Measurements from ENCODE around the gene MCC.

Gene MCC

DNA sequence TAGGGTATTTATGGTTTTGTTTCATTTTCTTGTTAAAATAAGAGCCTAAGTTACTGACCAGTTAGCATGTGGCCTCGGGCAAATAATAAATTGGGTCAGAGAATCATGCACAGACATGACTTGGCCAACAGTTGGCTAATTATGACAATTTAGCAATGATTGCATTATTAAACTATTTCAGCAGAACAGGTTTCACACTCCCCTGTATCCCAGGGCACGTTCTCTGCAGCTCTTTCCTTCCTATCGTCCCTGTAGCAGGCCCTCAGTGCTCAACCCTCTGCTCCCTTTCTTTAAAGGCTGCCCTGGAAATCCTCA lies 221.4 kb downstream of the MCC start:
- no peak for FAIRE-seq

DNA sequence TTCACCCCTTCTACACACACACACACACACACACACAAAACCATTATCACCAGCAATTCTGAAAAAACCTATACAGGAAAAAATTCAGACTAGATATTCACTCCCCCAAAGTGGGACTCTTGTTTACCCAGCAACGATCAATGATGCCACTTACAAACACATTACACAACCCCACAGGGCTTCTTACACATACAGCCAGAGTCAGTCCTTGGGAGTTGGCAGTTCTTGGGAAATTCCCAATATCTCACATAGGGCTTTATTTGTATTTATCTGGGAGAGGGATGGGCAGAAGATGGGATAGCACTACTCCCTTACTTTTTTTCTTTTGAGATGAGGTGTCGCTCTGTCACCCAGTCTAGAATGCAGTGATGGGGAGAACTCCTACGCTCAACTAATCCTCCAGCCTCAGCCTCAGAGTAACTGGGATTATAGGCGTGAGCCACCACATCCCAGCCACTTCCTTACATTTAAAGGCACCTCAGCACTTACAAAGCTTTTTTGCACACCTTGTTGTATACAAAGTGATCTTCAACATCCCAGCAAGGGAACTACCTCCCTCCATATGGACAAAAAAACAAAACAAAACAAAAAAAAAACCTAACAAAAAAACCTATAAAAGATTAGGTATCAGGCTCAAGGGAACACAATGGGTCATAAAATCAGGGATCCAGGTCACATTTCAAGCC lies 221.9 kb downstream of the MCC start:
- FAIRE-seq: no peak

DNA sequence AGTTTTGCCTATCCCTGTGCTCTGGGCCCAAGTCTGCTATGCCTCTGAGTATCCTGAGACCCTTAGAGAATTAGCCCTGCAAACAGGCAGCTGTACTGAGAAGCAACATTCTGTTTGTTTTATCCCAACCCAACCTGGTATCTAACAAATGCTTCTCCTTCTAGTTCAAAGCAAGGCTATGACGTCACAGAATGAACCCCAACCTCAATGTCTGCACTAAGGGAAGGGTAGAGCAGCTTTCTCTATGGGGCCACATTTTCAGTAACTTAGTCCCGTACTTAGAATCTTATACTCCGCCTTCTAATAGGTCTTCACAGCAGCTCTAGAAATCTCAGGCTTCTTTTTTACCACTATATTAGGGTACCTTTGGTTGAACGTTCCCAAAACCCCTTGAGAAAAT lies 223.1 kb downstream of the MCC start:
- no peak for FAIRE-seq

DNA sequence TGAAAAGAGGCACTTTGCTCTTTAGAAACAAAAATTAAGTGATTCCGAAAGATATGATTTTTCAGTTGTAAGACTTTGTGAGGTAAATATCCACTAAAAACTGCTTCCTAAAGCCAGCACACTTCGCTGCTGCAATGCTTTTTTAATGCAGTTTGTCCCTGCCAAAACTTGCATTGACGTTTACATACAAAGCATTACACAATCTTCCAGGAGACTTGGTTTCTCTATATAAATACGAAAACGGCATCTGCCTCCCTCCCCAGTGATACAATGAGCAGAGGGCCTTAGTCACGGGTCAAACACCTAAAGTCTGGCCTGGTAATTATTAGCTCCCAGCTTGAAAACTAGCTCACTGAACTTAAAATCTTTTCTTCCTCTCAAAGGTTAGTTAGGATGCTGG lies 224.2 kb downstream of the MCC start:
- no peak for FAIRE-seq

DNA sequence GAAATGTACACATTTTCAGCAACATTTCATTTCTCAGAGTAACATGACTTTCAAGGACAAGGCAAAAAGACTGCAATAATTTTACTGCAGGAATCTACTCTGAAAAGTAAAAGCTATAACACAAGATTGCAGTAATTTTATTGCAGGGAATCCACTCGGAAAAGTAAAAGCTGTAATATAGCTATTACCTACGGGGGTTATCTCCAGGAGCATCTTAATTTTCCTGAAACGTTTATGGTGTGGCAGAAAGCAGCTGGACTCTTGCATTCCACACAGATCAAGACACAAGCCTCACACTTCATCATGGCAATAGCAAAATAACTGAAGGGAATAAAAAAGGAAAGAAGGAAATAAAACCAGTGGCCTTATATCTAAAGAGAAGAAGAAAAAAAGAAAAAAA lies 224.7 kb downstream of the MCC start:
- no peak for FAIRE-seq

DNA sequence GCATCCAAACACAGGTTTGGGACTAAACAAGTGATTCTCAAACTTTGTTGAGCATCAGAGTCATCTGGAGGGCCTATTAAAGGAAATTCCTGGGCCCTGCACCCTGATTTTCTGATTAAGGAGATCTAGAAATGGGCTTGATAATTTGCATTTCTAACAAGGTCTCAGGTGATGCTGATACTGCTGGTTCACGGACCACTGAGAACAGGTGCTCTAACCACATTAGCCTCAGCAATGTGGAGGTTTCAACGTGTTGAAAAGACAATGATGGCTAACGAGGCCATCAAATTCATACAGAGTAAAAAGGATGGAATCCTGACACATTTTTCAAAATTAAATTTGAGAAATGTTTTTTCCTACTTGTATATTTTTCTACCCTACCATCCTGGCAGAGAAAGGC lies 225.6 kb downstream of the MCC start:
- FAIRE-seq: no peak

DNA sequence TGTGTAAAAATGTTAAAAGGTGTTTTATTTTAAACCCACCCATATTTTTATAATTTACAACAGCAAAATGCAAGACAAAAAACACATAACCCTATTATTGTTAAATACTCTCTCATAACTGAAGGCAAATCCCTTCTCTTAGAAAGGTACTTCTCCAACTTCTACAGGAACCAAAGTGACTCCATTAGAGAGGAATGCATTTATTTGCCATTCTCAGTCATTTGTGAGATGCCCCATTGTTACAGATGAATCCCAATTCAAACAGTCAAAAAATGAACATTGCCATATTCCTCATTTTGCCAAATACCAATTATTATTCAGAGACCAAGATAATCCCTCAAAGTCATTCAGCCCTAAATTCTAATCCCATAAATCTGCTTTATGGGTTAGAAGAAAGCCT lies 229.2 kb downstream of the MCC start:
- no peak for FAIRE-seq

DNA sequence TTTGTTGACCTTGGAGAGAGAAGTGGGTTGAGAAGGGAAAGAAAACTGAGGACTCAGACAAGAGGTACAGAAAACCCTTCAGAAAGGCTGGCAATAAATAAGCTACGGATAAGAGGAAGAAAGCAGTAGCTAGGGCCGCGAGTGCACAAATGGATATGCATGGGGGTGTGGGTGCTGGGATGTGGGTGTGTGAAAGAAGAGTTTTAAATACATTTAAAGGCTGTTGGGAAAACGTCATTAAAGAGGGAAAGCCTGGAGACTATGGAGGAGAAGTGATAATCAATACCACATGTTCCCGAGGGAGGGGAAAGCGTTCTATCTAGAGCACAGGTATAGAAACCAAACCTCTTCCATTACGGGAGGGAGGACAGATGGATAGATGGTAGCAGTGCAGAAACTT lies 230.7 kb downstream of the MCC start:
- FAIRE-seq: no peak

DNA sequence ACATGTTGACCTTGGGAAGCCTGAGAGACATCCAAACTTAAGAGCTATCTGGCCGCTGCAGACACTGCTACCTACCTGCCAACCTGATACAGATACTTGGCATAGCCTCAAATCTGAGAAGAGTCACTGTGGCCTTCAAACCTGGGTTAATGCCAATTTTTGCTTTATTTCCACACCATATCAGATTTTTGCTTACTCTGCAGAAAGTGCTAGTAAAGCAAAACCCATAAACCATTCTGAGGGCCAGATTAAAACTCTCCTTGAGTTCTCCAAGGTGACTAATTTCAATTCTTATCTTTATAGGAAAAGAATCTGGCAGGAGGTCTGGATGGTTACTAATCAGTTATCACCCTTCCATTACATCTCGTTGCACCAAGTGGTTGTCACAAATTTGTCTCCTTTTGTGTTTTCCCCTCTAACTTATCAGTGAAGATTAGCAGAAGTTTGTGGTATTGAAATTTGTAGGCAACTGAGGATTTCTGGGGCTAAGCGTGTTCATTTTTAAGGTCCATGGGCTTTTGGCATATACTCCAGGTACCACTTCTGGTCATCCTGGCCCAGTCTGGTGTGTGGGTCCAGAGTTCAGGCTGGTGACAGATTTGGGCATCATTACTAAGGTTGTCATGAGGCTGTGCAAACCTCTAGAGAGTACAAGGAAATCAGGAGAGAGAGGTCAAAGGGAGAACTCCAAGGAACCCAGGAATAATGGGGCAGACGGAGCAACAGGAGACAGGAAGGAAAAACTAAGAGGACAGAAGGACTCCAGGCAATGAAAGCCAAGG lies 231.4 kb downstream of the MCC start:
- FAIRE-seq: no peak

DNA sequence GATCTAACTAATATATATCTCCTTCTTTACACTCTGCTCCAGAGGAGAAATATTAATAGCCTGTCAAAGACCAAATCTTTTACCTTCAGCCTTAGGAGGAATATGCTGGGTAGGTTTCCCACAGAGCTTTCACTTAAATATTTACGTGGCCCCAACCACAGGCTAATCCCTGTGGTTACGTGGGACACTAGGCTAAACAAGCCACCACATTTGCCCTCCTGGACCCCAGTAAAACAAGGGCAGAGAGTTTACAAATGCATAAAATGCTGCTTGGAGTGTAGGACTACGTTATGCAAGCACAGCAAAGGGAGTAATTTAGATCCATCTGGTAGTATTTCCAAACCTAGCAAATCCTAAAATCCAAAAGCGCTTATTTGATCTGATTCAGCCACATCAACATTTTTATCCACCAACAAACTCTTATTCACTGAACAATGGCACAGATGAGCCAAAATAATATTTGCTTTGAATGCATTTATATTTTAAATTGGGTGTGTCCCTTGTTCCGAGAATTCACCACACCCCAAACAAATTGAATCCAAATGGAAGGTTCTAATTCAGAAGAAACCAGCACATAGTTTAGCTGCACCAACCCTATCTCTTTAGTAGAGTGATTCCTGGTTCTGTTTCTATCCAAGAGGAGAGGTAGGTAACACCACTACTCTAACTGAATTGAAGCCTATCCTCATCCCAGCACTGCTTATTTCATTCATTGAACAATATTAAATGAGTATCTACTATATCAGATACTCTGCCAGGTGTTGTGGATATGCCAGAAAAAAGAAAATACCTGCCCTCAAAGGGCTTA lies 232.5 kb downstream of the MCC start:
- no peak for FAIRE-seq

DNA sequence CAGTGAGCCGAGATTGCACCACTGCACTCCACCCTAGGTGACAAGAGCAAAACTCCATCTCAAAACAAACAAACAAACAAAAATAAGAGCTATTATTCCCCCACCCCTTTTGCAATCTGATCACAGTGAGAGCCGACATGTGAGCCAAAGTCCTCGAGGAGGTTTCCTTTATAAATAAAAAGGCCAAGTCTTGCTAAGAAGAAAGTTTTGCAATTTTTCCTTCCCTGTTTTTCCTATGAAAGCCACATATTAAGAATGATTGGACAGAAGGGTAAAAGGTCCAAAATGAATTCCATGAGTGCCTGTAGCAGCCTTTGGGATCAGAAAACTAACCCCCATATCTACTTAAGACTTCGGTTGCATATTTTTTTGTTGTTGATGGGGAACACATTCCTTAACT lies 233.1 kb downstream of the MCC start:
- no peak for FAIRE-seq

DNA sequence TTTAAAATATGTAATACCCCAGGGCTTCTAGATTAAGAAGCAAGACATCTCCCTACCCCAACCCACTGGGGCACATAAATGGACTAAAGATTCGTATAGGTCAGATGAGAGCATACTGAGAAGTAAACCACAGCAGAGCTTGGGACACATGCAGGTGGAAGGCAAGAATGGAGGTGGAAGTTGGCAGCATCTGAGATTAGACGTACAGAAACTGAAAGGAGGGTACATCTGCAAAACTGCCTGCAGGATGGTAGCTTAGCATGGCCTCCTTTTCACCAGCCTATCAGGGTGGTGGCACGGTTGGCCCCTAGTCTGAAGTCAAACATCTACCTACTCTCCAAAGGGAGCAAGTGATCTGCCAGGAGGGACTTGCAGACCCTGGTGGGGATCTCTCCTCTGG lies 235.2 kb downstream of the MCC start:
- FAIRE-seq: no peak

DNA sequence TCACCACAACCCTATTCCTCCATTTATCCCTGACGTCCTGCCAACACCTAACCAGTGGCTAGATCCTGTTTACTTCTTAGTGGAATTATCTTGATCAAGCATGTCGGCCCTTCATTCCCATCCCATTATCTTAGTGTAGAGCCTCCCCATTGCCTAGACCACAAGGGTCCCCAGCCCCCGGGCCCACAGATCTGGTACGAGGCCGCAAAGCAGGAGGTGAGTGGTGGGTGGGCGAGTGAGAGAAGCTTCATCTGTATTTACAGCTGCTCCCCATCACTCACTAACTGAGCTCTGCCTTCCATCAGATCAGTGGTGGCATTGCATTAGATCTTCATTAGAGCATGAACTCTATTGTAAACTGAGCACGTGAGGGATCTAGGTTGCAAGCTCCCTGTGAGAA lies 236.2 kb downstream of the MCC start:
- FAIRE-seq: no peak

DNA sequence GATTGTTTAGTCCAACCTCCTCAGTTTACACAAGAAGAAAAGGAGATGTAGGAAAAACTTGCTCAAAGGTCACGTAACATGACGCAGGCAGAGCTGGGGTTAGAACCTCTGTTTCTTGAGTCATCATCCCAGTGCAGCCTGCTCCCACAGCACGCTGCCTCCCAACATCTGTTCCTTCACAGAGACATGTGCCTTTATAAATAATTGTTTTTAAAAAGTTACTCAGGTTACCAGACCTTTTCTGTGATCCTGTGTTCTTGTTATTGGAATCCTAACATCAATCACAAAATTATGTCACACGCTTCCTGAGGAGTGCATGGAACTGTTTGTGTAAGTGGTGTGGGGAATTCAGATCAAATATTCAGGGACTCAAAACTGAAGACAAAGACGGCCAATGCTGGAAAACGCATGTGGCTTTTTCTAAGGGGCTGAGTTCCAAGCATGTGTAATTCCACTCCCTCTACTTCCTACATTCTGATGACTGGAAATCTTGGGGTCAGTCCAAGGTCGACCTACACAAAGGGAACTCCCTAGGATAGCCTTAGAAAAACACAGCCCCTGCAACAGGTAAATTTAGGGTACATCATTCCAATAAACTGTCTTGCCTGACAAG lies 237.8 kb downstream of the MCC start:
- no peak for FAIRE-seq

DNA sequence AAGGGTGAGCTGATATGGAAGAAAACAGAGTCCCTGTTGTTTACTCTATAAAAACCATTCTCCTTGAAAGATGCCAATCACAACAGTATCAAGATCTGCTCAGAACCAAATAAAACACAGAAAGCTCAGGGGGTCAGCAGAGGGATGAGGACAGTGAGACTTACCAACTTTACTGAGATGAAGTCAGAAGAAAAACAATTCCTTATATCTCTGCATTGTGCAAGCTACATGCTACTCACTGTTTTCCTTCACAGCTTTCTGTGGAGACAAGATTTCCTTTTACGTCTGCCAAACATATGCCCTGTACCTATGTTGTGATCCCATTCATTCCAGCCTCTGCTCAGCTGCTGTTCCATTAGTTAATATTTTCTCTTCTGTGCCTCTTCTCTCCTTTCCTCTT lies 239.0 kb downstream of the MCC start:
- no peak for FAIRE-seq

DNA sequence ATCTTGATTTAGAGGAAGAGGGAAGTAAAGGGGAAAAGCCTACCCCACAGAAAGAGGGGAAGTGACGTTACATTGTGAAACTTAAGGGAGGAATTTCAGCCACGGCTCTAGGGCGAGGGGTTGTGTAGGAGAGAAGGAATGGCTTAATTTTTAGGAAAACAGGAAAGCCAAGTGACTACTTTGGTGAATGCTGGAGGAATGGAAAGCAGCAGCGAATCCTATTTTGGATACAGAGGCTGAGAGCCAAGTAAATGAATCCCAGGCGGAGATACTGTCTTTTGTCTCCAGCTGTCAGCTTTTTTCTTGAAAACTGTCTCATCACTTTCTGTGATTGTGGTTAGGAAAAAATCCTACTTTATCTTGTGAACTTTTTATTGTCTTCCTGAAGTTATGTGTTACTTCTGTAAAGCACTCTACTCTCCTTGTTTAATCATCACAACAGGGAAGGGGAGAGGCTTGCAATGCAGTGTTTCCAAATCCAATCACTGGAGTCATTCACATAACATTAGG lies 241.8 kb downstream of the MCC start:
- no peak for FAIRE-seq

DNA sequence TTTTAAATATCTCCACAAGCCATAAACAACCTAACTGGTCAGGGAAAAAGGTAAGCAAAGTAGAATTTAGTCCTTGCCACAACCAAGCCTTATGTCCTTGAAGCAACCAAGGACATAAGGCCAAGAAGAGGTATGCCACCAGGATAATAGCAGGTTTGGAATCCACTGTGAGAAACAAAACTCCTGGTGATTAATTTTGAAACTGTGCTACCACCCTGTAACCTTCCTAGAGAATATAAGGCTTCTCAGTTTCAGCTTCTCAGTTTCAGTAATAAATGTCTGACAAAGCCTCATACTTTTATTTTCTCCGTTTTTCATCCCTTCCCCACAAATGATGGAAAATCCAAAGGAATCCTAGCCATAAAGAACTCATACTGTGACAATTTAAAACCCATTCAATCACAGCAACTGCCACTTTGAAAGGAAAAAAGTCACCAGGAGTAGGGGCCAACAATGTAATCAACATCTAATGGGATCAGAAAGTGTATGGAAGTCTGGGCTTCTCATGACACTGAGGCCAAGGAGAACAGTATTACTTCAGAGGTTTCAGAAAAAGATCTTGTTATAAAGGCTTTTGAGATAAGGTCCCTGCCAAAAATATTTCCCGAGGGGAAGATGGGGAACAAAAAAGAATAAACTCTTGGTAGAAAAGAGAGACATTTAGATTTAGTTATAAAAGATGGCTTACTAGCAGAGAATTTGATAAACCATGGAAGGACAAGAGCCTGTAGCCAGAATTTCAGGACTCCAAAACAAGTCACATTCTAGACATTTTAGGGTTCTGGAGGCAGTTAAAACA lies 242.6 kb downstream of the MCC start:
- FAIRE-seq: no peak

DNA sequence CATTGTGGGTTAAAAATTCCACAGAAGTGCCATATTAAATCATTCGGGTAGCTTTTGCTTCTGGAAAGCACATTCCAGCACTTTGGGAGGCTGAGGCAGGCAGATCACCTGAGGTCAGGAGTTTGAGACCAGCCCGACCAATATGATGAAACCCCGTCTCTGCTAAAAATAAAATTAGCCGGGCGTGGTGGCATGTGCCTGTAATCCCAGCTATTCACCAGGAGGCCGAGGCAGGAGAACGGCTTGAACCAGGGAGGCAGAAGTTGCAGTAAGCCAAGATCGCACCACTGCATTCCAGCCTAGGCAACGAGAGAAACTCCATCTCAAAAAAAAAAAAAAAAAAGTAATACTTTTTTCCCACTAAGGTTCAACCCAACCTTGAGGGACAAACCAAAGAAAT lies 243.3 kb downstream of the MCC start:
- FAIRE-seq: no peak

DNA sequence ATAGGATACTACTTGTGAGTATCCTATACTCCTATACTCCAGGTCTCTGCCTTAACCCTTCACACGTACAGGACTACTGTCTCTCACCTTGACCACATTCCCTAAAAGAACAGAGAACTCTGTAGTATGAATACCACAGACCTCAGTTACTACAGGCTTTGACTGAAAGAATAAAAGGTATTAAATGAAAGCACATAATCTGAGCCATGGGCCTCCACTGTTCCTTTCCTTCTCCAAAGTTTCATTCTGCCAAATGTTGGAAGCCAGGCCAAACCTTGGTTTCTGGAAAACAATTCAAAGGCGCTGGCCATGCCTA lies 244.9 kb downstream of the MCC start:
- no peak for FAIRE-seq

DNA sequence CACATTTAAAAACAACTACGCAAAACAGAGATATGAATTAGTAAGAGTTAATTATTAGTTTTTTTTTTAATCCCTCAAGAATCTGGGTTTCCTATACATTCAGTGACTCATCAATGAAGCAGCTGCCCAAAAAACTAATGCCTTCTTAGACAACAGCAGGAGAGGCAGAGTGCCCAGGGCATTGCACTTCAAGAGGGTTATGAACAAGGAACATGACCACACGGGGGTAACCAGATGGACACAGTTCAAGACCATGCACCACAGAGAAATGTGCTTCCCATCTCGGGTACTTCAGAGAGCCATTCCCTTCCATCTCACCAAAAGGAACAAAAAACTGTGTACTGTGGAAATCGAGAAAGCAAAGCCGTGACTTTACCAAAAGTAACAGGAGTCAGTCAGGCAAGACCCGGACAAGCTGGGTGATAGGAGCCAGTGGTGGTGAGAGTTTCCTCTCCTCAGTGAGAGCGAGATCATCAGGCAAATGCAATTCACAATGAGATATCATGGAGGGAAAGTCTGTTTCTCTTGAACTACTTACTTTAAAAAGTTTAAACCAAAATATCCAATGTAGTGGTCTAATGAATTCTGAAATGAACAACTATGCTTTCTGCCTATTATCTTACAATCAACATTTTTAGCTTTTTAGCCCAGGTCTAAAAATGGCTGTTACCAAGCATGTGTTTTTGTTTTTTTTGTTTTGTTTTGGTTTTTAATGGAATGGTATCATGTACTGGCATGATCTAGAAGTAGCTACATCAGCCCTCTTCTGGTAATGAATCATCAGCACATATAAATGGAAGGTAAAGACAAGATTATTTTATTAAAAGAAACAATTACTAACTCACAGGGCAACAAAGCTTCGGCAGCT lies 245.5 kb downstream of the MCC start:
- no peak for FAIRE-seq

DNA sequence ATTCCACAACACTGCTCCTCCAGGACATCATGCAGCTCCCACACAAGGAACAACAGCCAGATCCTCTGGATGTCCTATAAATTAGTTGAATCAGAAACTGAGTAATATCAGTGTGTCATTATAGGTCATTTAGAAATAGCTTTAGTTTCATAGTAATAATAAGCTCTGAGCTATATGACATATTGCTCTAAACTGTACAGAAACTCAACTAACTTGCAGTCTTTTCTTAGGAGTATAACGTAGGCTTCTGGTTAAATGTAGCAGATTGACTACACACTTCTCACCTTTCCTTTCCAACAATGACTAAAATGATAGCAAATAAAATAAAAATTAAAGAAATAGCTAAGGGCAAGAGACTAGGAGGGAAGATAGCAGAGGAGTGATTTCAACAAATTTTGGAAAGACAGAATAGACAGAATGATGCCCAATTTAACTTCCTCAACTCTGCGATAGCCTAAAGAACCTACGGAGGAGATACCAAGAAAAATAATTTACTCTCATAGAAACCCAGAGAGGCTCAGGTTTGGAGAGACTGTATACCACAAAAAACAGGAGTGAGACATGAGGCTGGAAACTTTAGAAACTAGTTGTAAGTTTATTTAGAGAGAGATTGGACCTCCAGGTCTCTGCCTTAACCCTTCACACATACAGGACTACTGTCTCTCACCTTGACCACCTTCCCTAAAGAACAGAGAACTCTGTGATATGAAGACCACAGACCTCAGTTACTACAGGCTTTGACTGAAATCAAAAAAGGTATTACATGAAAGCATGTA lies 247.1 kb downstream of the MCC start:
- no peak for FAIRE-seq
